HG03354 (cell line): Measurements from ENCODE around the gene ABI3.
"Not testable (repeated sequence)": the region's sequence is repeated elsewhere in the genome, so short reads cannot be mapped to it uniquely, and the experiment has no call there.

ENCODE experiments used
- ATAC-seq: cut with Tn5 transposase; IDR thresholded peaks from one replicate; pipeline ENCODE4 v1.9.1; 2021; ENCODE audit warnings: mild to moderate bottlenecking; ENCODE audit not compliant: unreplicated experiment, poor library complexity, severe bottlenecking

ABI3 gene

DNA sequence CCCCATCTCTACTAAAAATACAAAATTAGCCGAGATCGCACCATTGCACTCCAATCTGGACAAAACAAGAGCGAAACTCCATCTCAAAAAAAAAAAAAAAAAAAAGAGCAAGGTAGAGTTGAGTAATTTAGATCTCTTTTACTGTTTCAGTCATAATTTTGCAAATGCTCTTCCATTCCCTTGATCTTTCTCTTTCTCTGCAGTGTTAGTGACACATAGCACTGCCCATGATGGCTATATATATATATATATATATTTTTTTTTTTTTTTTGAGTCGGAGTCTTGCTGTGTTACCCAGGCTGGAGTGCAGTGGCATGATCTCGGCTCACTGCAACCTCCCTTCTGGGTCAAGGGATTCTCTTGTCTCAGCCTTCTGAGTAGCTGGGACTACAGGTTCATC lies 32.3 kb downstream of the ABI3 start:
- no peak for ATAC-seq

DNA sequence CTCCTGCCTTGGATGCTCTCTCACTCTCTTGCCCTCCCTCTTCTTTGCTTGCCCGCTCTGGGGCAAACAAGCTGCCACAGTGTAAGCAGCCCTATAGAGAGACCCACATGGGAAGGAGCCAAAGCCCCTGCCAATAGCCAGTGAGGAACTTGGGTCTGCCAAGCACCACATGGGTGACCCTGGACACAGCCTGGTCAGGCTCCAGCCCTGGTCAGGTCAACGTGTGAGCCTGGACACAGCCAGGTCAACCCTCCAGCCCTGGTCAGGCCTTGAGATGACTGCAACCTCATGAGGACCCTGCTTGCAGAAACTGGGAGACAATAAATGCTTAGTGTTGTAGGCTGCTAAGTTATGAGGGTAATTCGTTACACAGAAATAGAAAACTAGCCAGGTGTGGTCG lies 34.3 kb downstream of the ABI3 start:
- ATAC-seq, result no peak

DNA sequence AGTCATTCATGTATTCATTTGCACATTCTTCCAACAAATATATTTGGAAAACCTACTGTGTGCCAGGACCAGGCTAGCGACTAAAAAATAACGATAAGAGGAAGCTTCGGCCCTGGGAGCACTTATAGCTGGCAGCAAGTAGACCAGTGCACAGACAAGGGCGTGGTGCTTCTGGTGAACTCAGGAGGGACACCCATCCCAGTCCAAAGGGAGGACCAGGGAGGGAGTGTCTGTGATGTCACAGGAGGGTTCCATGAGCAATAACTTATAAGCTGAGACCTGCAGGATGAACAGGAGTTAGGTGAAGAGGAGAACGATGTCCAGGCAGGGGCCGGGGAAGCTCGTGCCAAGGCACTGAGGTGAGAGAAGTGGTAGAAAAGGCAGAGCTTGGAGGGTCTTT lies 37.4 kb downstream of the ABI3 start:
- ATAC-seq, result no peak

DNA sequence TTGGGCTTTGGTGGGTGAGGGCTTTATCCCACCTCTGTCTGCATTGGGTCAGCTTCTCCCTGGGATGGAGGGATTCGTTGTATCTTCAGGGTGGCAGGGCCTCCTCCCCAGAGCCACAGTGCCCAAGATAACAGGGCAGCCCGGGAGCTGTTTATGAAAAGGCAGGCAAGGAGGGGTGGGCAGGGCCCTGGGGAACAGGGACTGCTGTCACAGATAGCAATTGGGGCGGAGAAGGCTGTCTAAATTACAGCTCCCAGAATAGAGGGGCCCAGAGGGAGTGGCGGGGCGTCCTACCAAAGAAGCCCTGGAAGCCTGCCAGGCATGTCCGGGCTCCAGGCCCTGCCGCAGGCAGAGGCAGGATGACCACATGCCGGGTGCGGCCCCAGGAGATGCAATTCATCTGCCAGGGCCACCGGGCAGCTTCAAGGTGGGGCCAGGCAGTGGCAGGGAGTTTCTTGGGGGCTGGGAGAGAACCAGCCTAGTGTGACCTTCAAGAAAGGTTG lies 38.8 kb downstream of the ABI3 start:
- no peak for ATAC-seq

DNA sequence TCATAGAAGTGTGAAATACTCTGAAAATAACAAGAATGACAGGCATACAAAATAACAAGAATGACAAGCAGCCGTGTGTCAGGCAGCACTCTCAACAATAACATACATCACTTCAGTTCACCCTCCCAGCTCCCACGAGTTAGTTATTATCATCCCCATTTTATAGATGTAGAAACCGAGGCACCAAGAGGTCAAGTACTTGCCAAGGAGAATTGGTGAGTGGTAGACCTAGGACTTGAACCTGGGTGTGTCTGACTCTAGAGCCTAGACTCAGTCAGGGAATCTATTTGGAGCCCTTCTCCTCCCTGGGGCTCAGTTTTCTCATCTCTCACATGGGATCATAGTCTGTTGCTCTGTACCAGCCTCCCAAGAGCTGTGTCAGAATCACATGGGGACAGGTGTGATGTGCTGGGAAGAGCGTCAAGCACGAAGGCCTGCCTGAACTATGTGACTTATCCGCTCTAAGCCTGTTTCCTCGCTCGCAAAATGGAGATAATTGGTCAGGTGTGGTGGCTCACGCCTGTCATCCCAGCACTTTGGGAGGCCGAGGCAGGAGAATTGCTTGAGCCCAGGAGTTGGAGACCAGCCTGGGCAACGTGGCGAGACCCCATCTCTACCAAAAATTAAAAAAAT lies 39.5 kb downstream of the ABI3 start:
- ATAC-seq, result no peak

DNA sequence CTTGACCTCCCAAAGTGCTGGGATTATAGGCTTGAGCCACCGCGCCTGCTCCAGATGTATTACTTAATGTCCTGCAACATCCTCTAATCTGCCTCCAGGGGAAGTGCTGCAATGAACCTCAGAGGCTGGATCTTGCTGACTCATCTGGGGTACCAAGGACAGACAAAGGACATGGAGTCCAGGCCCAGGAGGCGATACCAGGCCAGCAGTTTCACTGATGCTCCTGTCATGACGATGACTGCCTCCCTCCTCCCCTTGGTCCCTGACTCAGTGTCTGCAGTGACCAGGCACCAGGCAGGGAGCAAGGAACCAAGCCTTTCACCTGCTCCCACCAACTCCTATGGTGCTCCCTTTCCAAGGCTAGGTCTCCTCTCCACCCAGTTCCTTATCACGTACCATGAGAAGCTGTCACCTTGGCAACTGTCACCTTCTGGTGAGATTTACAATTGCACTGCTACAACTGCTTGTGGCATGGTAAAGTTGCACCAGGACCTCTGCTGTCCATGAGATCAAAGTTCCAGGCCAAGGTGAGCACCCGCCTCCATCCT lies 41.7 kb downstream of the ABI3 start:
- ATAC-seq, result no peak

DNA sequence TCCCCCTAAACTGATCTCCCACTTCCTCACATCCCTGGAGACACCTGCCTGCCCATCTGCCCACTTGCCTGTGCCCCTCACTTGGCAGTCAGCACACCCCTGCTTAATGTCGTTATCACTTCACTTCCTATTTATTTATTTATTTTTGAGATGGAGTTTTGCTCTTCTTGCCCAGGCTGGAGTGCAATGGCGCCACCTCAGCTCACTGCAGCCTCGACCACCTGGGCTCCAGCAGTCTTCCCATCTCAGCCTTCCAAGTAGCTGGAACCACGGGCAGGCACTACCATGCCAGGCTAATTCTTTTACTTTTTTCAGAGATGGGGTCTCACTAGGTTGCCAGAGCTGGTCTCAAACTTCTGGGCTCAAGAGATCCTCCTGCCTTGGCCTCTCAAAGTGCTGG lies 43.6 kb downstream of the ABI3 start:
- no peak for ATAC-seq

DNA sequence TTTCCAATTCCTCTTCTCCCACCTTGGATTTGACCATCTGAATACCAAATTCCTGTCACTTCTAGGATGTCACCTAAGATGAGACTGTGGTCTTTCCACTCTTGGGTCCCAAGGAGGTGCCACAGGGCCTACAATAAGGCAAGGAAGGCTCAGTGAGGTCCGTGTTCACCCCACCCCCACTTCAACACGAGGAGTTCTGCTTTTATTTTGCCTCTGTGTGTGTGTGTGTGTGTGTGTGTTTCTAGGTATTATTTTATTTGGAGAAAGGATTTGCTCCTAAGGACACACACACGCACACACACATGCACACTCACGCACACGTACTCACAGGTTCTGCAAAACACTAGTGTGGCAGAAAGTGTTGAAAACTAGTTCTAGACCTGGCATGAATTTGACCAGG lies 44.6 kb downstream of the ABI3 start:
- no peak for ATAC-seq

DNA sequence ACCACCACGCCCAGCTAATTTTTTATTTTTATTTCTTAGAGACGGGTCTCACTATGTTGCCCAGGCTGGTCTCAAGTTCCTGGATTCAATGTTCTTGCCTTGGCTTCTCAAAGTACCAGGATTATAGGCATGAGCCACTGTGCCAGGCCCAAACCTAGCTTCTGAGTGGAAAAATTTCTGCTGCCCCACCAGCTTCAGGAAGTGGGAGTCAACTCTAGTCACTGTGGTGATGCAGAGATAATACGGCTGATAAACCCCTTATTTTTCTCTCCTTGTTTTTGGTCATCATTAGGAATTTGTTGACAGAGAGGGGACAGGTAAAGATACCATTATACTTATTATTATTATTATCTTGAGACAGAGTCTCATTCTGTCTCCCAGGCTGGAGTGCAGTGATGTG lies 47.9 kb downstream of the ABI3 start:
- ATAC-seq, result no peak

DNA sequence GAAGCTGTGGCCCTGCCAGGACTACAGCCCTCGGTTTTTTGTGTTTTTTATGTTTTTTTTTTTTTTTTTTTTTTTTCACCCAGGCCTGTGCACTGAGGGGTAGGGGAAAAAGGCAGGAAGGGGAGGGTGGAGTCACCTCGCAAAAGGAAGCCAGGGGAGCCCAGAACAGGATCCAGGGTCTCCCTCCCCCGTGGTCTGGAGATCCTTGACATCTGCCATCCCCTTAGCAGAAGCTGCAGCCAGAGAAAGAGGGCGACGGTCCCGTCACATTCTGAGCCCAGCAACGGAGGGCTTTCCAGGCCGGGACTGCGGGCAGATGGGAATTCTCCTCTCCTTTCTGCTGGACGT lies 49.1 kb downstream of the ABI3 start:
- ATAC-seq, result no peak

DNA sequence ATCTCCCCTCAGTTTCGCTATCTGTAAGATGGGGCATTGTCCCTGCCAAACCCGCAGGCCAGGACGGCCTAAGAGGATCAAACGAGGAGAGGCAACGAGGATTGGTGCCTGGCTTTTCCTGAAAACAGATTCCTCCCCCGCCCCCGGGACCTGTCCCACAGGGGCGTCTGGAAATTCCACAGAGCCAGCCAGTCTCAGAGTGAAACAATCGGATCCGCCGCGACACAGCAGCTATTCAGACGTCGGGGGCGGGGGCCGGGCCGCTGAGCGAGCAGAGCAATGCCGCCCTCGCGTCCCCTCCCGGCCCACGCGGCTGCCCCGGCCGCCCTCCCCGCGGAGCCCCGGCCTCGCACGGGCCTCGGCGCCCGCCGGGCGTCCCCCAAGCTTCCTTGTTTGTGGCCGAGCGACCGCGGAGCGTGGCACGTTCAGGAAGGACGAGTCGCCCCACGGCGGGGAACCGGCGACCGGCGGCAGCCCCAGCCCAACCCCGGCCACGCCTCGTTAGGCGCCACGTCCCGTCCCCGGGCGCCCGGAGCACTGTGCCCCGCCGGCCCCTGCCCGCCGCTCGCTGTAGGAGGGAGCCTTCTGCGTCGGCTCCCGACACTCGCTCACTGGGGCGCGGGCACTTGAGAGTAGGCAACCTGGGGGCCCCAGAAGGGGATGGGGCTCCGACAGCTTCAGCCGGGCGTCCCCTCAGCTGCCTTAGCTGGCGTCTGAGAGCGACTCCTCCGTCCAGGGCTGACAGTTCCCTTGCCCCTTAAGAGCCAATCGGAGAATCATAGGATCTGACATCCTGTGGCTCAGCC lies 49.7 kb downstream of the ABI3 start:
- no peak for ATAC-seq

DNA sequence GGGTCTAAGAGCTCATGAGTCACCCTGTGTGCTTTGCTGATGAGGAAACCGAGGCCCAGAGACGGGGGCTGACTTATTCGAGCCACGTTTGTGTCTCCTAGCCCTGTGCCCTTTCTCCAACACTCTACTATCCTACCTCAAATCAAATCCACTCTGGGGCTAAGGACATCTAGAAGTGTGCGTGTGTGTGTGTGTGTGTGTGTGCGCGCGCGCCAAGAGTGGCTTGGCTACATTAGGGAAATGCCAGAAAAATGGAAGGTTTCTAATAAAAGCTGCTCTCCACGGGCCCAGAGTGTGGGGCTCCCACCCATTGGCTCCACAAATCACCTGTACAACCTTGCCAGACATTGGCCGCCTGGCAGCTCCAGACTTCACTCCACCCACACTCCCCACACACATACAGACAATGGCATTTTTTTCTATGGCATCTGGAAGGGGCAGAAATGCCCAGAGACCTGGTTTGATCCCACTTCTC lies 50.3 kb downstream of the ABI3 start:
- ATAC-seq, result no peak

DNA sequence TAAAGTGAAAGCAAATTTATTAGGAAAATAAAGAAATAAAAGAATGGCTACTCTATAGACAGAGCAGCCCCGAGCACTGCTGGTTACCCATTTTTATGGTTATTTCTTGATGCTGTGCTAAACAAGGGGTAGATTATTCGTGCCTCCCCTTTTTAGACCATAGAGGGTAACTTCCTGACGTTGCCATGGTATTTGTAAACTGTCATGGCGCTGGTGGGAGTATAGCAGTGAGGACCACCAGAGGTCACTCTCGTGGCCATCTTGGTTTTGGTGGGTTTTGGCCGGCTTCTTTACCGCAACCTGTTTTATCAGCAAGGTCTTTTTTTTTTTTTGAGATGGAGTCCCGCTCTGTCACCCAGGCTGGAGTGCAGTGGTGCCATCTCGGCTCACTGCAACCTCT lies 51.0 kb downstream of the ABI3 start:
- not testable (repeated sequence) for ATAC-seq

DNA sequence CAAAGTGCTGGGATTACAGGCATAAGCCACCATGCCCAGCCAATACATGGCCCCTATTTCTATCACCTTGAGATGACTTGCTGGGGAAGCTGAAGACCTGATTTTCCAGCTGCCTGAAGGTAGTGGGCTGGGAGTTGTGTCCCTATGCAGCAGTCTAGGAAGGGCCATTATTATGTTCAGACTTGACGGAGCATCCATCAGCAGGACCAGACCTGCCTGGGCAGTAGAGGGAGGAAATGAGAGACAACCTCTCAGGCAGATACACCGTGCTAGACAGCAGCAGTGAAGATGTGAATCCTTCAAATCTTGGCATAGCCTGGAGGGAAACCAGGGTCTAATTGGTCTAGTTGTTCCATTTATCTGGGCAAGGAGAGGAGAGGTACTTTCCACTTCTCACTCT lies 55.7 kb downstream of the ABI3 start:
- no peak for ATAC-seq

DNA sequence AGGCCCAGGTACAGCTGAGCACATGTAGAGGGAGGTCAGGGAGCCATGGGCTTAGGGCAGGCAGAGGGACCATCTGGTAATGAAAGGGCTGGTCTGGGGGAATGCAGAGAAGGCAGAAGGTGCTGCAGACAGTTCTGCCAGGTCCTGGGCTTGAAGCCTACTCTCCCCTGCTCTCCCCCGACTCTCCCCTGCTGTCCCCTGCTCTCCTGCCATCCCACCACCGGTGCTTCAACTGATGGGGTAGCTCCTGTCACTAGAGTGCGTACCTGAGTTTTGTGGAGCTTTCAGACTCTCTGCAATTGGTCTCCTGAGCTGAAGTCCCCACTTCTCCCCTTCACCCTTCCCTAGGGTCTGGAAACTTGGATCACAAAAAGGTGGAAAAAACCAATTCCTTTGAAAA lies 57.4 kb downstream of the ABI3 start:
- no peak for ATAC-seq

DNA sequence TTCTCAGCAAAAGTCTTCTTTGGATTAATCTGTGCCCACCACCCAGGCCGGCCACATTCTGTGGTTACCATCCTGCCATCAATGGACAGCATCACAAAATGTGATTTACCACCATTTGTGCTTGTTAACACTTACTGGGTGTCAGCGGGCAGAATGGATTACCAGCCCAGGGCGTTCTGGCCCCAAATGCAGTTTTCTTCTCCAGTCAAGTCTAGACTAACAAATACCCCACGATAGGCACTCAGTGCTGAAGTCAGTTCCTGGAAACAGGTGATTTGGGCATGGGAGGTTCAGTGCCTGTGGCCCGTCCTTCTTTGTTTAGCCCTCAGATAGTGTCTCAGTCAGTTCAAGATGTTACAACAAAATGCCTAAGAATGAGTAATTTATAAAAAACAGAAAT lies 58.8 kb downstream of the ABI3 start:
- ATAC-seq, result no peak
